Hepatocyte (in vitro differentiated cells): ENCODE data around the gene SLAIN2. TPM values are rescaled to one million over a fixed set of nuclear protein-coding genes. Genes with fewer than 3 reads are reported as not detected.

Source experiments
- DNase-seq: peaks from one replicate; pipeline ENCODE4 v3.0.0-alpha.2; 2016; ENCODE audit warnings: low spot score
- H2AFZ ChIP-seq: fragments of 200-600 bp; sonication (generic); 2 replicates; pipeline ENCODE4 v1.6.0; 2016; ENCODE audit warnings: antibody characterized with exemption, mild to moderate bottlenecking
- H3K27ac ChIP-seq: fragments of 200-600 bp; sonication (generic); 2 replicates; pipeline ENCODE4 v1.5.1; 2016; ENCODE audit warnings: mild to moderate bottlenecking
- H3K27me3 ChIP-seq: fragments of 200-600 bp; sonication (generic); 2 replicates; pipeline ENCODE4 v1.6.1; 2016
- H3K36me3 ChIP-seq: fragments of 200-600 bp; sonication (generic); replicated peaks from 2 replicates; pipeline ENCODE4 v1.5.1; 2016; ENCODE audit warnings: low read depth; ENCODE audit not compliant: insufficient read depth
- H3K4me1 ChIP-seq: fragments of 200-600 bp; sonication (generic); 2 replicates; pipeline ENCODE4 v1.5.1; 2016; ENCODE audit warnings: mild to moderate bottlenecking, moderate library complexity; ENCODE audit not compliant: insufficient read depth
- H3K4me2 ChIP-seq: fragments of 200-600 bp; sonication (generic); 2 replicates; pipeline ENCODE4 v1.6.0; 2016
- H3K4me3 ChIP-seq: fragments of 200-600 bp; sonication (generic); 2 replicates; pipeline ENCODE4 v1.5.1; 2016; ENCODE audit warnings: mild to moderate bottlenecking
- H3K79me2 ChIP-seq: fragments of 200-600 bp; sonication (generic); 2 replicates; pipeline ENCODE4 v1.6.0; 2017; ENCODE audit warnings: mild to moderate bottlenecking
- H3K9me2 ChIP-seq: fragments of 200-600 bp; sonication (generic); replicated peaks from 2 replicates; pipeline ENCODE4 v1.6.0; 2017; ENCODE audit warnings: mild to moderate bottlenecking; ENCODE audit not compliant: insufficient read depth
- H3K9me3 ChIP-seq: fragments of 200-600 bp; sonication (generic); 2 replicates; pipeline ENCODE4 v1.5.1; 2016; ENCODE audit warnings: low read depth, mild to moderate bottlenecking
- H4K20me1 ChIP-seq: fragments of 200-600 bp; sonication (generic); 2 replicates; pipeline ENCODE4 v1.6.0; 2016; ENCODE audit warnings: mild to moderate bottlenecking; ENCODE audit not compliant: insufficient read depth, poor library complexity, severe bottlenecking
- CTCF ChIP-seq: fragments of 200-600 bp; sonication (generic); IDR thresholded peaks from 2 replicates; pipeline ENCODE4 v1.5.1; 2016; ENCODE audit warnings: antibody characterized with exemption, mild to moderate bottlenecking; ENCODE audit not compliant: poor library complexity
- EZH2 ChIP-seq: fragments of 200-600 bp; sonication (generic); IDR thresholded peaks from 2 replicates; pipeline ENCODE4 v1.6.1; 2016; ENCODE audit warnings: antibody characterized with exemption, mild to moderate bottlenecking, borderline replicate concordance
- EZH2phosphoT487 ChIP-seq: fragments of 200-600 bp; sonication (generic); IDR thresholded peaks from one replicate; pipeline ENCODE4 v1.6.1; 2018; ENCODE audit warnings: antibody characterized with exemption, mild to moderate bottlenecking, low read depth, moderate library complexity; ENCODE audit not compliant: unreplicated experiment, severe bottlenecking
- WGBS: methylation state at CpG from one replicate; pipeline ENCODE4 v1.1.6; 2016; ENCODE audit warnings: low lambda C conversion rate; ENCODE audit errors: missing lambda C conversion rate; 5-methylcytosine and 5-hydroxymethylcytosine counted together
- polyA plus RNA-seq: library from polyadenylated mRNA; unstranded; fragments of >200 nt; fragmentation: Nextera tagmentation; extraction: Ambion mirVana; gene quantifications from 2 replicates; pipeline ENCODE4 v1.2.1, GENCODE V29; 2016
- total RNA-seq: library from RNA; depleted of rRNA; stranded (reverse); fragments of >200 nt; gene quantifications from 2 replicates; pipeline ENCODE4 v1.2.3, GENCODE V29; 2014

SLAIN2 gene
- total and polyA plus RNA-seq, 2 experiments from 2014 or later, result 40.1 to 67.6 TPM

DNA sequence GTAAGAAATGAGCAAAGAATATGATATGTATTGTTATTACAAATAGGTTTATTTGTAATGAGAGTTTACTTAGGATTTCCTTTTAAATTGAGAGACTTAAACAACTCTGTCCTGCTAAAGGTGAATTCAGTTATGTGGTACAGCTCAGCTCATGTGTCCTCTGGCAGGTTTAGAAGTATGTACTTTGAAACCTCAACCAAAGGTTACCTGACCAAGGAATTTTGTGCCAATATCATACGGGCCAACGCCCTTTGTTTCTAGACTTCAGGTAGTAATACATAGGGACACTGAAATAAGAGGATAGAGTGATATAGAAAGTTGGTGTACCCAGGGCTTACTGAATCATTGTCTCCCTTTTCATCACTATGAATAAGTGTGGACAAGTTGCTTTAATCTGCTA, 25.7 kb downstream of the SLAIN2 start:
- Histone ChIP-seq H3K27me3 (no peaks in the 10 kb centered on the region), H3K4me3 (no peak overlapping the region), H3K4me1 (no peaks in the 10 kb centered on the region), H3K4me2 (no peak overlapping the region), H3K9me3 (no peaks in the 10 kb centered on the region), H3K79me2 (peaks cover 80% of the 10 kb centered on the region), H3K9me2 (no peaks in the 10 kb centered on the region), H4K20me1 (peaks cover 27% of the 10 kb centered on the region), H3K27ac (no peak overlapping the region), H3K36me3 (no peaks in the 10 kb centered on the region), H2AFZ (no peak overlapping the region)
- DNase-seq, result no peak
- TF ChIP-seq EZH2phosphoT487 (no peak), CTCF (no peak), EZH2 (no peak)
- 81% methylated on average over 2 of the region's 2 CpGs for WGBS

- H3K27ac ChIP-seq, result no peak overlapping the region
- no peak for TF ChIP-seq EZH2phosphoT487
- TF ChIP-seq EZH2, result no peak
- no peak for TF ChIP-seq CTCF
- peaks cover 26% of the 10 kb centered on the region for H4K20me1 ChIP-seq
- no peaks in the 10 kb centered on the region for H3K27me3 ChIP-seq
- H3K9me2 ChIP-seq, result no peaks in the 10 kb centered on the region
- H3K9me3 ChIP-seq, result no peaks in the 10 kb centered on the region
- no peak overlapping the region for H2AFZ ChIP-seq
- no peaks in the 10 kb centered on the region for H3K4me1 ChIP-seq
- H3K79me2 ChIP-seq, result peaks cover 88% of the 10 kb centered on the region
- H3K4me2 ChIP-seq, result no peak overlapping the region
- H3K4me3 ChIP-seq, result no peak overlapping the region
- no peak for DNase-seq
- no peaks in the 10 kb centered on the region for H3K36me3 ChIP-seq
These were observed 27.1 kb downstream of the SLAIN2 start for GRCh38 chr4:48368389-48368788.

- 61% methylated on average over 2 of the region's 2 CpGs for WGBS
- TF ChIP-seq CTCF (no peak), EZH2 (no peak), EZH2phosphoT487 (no peak)
These were observed 27.9 kb downstream of the SLAIN2 start for GRCh38 chr4:48369248-48369647.

GRCh38 chr4:48369771-48370170, 28.4 kb downstream of the SLAIN2 start:
- TF ChIP-seq CTCF (no peak), EZH2 (no peak), EZH2phosphoT487 (no peak)
- Histone ChIP-seq H3K27ac (no peak overlapping the region), H3K9me2 (no peaks in the 10 kb centered on the region), H3K4me2 (no peak overlapping the region), H2AFZ (no peak overlapping the region), H3K79me2 (peaks cover 100% of the 10 kb centered on the region), H3K4me3 (no peak overlapping the region), H3K27me3 (no peaks in the 10 kb centered on the region), H3K36me3 (no peaks in the 10 kb centered on the region), H4K20me1 (peaks cover 26% of the 10 kb centered on the region), H3K9me3 (no peaks in the 10 kb centered on the region), H3K4me1 (no peaks in the 10 kb centered on the region)
- no peak for DNase-seq
- WGBS, result 93% methylated on average over 2 of the region's 2 CpGs

More at GRCh38 chr4:48369248-48369647, 27.9 kb downstream of the SLAIN2 start:
- Histone ChIP-seq H3K79me2 (peaks cover 97% of the 10 kb centered on the region), H3K27ac (no peak overlapping the region), H3K4me1 (no peaks in the 10 kb centered on the region), H2AFZ (no peak overlapping the region), H4K20me1 (peaks cover 26% of the 10 kb centered on the region), H3K36me3 (no peaks in the 10 kb centered on the region), H3K9me3 (no peaks in the 10 kb centered on the region), H3K9me2 (no peaks in the 10 kb centered on the region), H3K4me2 (no peak overlapping the region), H3K4me3 (no peak overlapping the region), H3K27me3 (no peaks in the 10 kb centered on the region)
- no peak for DNase-seq
